ENCODE measurements around the gene SHD.

Gene SHD

DNA sequence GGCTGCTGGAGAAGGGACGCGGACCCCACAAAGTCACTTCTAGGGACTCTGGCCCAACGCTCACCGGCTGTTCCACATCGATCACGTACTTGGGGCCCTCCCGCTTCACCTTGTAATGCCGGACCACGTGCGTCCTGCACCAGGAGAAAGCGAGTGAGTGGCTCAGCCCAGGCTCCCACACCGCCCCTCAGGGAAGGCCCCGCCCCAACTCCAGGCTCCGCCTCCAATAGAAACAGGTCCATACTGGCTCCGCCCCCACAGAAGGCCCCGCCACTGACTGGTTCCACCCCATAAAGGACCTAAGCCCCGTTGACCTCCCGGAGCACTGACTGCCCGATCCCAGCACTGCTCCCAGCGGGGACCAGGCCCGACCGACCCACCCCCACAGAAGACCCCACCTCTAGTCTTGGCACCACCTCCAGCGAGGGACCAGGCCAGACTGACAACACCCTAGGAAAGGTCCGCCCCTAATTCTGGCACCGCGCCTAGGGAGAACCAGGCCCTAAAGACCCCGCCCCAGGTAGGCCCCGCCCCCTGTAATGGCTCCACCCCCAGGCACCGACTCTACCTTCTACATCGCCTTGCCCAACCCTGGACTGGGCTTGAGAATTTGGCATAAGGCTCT lies 48.3 kb downstream of the SHD start:
- DNase-seq: peak; percentile 94

DNA sequence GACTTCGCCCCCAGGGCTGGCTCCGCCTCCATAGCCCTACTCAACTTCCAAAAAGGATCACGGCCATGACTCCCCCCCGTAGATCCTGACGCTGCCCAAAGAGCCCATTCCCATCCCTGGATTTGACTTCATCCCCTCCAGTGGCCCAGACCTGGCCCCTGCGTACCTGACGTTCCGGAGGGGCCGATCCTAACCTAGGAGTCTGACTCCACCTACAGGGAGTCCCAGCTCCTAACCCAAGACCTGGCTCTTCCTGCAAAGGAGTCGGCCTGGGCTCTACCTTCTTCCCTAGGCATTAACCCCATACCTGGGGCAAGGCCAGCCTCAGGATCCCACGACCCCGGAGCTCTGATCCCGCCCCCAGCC lies 48.8 kb downstream of the SHD start:
- DNase-seq: no peak

- DNase-seq: peak; percentile 99
Measured at GRCh38 chr19:4328243-4328990, 49.4 kb downstream of the SHD start.

GRCh38 chr19:4328991-4329681 lies 50.1 kb downstream of the SHD start:
- peak; percentile 85 for DNase-seq

- no peak for DNase-seq
Measured at GRCh38 chr19:4329858-4330257, 50.8 kb downstream of the SHD start.

DNA sequence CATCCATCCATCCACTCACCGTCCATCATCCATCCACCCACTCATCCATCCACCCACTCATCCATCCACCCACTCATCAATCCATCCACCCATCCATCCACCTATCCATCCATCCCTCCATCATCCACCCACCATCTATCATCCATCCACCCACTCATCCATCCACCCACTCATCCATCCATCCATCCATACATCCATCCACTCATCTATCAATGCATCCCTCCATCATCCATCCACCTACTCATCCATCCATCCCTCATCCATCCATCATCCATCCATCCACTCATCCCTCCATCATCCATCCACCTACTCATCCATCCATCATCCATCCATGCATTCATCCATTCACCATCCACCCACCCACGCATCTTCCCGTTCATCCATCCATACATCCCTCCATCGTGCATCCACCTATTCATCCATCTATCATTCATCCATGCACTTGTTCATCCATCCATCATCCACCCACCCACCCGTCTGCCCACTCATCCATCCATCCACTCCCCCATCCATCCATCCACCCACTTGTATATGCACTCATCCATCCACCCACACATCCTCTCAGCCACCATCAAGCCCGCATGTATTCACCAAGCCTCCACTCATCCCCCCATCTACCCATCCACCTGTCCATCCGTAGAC lies 56.0 kb downstream of the SHD start:
- DNase-seq: no peak

DNA sequence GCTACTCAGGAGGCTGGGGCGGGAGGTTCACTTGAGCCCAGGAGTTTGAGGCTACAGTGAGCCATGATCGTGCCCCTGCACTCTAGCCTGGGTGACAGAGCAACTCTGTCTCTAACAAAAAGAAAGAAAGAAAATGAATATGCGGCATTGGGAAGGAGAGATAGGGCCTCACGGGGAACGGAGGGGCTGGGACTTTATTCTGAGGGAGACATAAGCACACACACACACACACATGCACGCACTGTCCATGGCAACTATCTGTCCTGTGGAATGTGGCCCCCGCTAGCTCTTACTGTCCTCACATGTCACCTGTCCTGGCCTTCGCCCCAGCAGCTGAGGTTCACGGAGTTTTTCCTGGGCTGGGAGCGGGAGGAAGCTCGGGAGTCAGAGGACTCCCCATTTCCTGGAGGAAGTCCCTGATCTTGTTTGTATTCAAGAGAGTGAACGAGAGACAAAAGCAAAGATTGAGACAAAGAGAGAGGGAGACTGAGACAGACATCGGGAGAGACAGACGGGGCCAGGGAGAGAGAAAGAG lies 58.9 kb downstream of the SHD start:
- DNase-seq: no peak

GRCh38 chr19:4338441-4339355 lies 59.6 kb downstream of the SHD start, which contains the start of gene STAP2:
TSS of gene STAP2 (minus strand) at chr19:4338827. CDS start at chr19:4338753, 74 bp downstream.
- DNase-seq: peak; percentile 40
